Daoy (cell line): ENCODE data around the gene ETV1. TPM values are rescaled to one million over a fixed set of nuclear protein-coding genes. Genes with fewer than 3 reads are reported as not detected.
"Not testable (repeated sequence)": the region's sequence is repeated elsewhere in the genome, so short reads cannot be mapped to it uniquely, and the experiment has no call there.

Experiments
- DNase-seq: peaks from one replicate; pipeline ENCODE4 v3.0.0-alpha.2; 2015; ENCODE audit warnings: low read depth
- total RNA-seq: library from RNA; depleted of rRNA; stranded (reverse); fragments of >200 nt; shearing (Covaris generic); gene quantifications from 2 replicates; pipeline ENCODE4 v1.2.3, GENCODE V29; 2014

The ETV1 gene
- total RNA-seq, 1 experiment from 2014 or later = 4.3 TPM

DNA sequence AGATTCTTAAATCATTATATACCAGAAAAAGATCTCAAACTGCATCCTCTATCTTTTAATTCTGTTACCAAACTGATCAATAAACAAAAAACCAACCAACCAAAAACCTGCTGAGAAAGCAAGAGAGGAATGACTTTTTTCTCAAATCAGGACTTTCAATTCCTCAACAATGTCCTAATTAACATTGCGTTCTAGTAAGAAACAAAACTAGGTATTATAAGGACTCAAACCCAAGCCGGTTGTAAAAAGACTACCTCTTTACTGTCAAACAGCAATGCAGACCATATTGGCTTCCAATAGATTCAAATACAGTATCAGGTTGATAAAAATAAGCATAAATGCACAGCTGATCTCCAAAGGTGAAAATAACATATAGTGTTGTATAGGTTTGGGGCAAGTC, 57.3 kb downstream of the ETV1 start:
- DNase-seq = no peak

DNA sequence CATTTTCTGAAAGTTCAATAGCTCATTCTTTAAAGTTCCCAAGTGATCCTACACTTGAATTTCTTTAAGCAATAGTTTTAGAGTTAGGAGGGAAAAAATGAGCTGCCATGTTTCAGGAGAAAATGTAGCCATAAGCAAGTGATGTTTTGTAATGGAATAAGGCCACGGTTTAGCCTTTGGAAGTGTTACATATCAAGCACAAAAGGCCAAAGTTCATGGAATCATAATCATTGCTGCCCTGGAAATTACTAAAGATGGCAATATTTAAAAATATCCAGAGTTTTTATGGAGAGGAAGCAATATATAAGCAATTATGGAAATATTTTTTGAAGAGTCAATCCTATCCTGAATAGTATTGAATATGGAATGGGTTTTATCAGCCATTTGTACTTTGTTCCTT, 68.4 kb downstream of the ETV1 start:
- DNase-seq = no peak

DNA sequence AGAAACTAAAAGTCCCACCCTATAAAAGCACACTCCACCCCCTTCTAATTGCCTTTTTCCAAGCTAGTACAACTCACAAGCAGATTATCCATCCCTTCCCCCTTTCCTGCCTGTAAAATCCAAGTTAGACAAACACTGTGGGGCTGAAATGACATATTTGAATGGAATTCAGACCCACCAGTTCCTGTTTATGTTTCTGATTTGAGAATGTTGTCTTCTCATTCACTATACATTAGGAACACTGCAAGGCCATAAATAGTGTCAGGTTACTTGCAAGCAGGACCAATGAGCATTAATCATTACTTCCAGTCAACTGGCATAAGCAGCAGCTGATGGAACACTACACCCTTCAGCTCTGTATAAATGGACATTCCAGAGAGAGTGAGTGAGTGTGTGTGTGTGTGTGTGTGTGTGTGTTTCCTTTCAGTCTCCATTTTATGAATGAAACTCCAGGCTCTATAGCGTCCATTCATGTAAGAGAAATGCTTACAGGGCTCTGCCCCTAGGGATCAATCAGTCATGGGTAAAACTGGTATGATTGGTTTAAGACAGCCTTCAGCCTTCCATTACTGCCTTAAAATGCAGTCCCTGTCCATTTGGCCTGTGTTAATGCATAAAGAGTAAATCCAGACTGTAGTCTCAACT, 69.3 kb downstream of the ETV1 start:
- DNase-seq = peak; percentile 94

DNA sequence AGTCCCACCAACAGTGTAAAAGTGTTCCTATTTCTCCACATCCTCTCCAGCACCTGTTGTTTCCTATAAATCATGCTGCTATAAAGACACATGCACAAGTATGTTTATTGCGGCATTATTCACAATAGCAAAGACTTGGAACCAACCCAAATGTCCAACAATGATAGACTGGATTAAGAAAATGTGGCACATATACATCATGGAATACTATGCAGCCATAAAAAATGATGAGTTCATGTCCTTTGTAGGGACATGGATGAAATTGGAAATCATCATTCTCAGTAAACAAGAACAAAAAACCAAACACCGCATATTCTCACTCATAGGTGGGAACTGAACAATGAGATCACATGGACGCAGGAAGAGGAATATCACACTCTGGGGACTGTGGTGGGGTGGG, 71.1 kb downstream of the ETV1 start:
- DNase-seq = not testable (repeated sequence)

DNA sequence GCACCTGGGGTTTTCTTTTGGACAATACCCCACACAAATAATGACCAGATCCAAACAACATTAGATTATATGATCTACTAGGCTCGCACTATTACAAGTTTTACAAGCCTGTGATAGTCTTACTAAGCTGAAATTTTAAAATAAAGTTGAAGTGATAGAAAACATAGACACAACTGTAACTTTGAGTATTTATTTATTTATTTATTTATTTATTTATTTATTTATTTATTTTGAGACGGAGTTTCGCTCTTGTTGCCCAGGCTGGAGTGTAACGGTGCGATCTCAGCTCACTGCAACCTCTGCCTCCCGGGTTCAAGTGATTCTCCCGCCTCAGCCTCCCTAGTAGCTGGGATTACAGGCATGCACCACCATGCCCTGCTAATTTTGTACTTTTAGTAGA, 72.4 kb downstream of the ETV1 start:
- DNase-seq = not testable (repeated sequence)

DNA sequence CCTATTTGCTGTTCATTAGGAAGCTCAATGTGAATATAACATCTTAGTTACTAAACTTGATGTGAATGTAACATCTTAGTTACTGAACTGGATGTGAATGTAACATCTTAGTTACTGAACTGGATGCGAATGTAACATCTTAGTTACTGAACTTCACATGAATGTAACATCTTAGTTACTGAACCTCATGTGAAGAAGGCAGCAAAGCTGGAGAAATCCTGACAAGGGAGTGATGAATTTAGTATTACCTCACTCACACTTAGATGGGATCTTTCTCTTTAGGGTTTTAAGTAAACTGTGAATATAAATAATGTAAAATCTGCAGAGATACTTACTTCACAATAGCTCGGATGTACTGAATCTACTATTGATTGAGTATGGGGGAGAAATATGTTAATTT, 73.6 kb downstream of the ETV1 start:
- DNase-seq = no peak

DNA sequence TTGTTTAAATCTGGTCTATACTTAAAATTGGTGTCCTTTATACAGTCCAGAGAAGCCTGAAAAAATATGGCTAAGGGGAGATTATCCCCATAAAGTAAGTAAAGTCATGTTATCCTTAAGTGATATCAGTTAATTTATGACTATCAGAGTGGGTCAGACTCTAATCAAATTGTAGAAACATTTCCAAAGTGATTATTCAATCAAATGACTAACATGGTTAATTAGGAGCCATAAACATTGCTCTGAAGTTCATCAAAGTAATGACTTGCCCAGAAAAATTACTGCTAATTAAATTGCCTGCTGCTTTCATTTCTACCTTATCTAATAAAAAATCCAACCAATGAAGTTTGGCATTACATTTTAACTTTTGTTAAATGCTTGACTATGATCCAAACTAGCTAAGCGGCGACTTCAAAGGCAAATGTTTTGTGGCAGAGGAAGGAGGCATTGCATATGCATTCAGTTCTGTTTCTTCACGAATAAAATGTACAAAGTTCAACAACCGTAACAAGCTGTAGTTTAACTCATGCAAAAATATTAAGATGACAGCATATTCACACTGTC, 76.7 kb downstream of the ETV1 start:
- DNase-seq = no peak

DNA sequence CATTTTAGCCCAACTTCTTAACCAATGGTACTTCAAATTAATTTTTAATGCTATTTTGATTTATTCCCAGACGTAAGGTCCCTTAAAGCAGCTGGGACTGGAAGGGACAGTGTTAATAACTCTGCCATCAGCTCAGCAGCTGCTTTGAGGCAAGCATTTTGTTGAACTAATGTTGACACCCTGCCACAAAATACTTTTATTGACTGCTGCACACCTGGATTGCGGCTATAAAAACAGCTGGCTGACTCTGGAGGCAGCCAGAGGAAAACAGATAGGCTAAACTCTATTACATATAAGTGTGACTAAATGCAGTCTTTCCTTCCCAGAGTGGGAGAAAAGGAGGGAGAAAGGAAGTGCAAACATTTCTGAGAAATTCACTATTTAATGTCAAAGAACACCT, 77.6 kb downstream of the ETV1 start:
- no peak for DNase-seq

DNA sequence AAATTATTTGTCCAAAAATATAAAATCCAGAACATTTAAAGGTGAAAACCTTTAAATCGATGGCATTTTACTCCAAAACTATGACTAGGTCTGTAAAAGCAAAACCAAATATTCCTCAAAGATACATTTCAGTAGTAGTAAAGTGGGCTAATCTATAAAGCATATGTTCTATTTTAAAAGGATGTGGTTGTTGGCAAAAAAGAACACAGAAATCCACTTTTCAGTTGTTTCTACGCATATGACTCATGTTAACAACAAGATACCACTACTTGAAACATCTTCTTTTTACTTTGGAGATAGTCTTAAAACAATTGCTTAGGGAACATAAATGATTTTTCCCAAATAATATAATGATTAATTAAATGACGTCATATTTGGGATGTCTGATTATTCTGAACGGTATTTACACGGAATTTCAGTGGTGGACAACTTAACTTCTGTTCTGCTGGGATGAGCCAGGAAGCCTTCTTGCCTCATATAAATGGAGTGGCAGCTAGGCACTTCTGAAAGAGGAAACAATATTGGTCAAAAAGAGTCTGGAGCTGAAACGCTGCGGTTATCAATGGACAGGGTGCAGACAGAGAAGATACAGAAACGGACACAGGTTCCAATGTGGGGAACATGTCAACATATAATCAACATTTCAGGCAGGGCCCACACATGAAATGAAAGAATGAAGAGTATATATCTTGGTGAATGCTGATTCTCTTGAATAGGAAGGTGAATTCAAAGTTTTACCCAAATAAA, 78.5 kb downstream of the ETV1 start:
- no peak for DNase-seq

DNA sequence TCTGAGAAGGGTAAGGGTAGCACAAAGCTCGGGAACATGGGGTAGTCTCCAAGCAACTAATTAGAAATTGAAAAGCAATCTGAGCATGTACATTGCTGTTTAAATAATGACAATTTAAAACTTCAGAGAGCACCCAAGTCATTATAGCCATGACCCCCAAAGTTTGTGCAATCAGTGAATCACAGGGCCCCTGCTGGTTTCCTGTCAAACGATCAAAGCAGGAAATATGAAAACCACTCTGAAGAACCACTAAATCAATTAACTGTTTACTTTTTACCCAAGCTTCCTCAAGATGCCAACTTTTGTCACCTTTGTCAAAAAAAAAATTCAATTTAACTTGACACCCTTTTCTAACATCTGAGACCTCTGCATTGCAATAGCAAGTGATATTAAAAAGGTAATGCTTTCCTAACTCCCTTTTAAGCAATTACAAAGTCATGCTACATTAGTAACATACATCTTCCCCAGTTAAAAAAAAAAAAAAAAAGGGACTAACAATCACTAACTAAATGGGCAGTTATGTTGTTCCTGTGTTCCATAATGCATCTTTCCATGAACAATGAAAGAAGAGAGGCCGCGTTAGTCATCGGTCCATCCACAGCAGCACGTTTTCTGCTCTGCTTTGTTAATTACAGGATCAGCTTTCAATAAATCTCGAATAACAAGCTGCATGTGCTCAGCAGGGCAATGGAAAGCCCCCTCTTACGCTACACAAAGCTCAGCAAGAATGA, 80.6 kb downstream of the ETV1 start:
- peak; percentile 21 for DNase-seq

DNA sequence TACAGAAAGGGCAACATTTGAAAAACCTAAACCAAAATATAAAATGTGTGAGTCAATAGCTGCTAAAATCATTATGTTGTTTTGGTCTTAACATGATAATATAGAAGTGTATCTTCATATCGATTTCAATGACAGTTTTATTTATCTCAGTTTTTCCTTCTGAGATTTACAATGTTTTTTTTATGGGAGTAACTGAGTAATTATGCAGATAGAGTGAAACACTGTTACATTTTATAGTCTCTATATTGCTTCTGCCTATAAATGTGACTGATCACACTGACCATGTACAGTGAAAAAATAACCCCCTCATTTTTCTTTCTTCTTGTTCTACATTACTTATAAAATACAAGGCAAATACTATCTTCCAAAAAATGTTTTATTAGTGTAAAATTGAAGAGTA, 81.6 kb downstream of the ETV1 start:
- DNase-seq = no peak

DNA sequence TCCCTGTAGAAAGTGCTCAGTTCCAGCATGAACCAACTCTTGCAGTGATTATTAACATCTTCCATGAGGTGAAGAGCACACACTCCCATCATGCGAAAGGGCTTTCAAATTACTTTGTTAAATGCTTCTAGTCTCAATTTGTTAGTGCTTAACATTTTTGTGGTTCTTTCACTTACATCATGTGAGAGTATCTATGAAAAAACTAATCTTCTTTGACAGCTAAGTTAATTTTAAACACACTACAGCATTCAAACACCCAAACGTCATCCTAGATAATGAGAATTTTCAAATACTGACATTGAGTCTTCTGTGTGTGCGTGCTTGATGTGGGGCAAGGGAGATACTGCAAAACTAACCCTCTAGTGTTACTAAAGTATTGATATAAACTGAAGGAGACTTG, 84.8 kb downstream of the ETV1 start:
- no peak for DNase-seq

DNA sequence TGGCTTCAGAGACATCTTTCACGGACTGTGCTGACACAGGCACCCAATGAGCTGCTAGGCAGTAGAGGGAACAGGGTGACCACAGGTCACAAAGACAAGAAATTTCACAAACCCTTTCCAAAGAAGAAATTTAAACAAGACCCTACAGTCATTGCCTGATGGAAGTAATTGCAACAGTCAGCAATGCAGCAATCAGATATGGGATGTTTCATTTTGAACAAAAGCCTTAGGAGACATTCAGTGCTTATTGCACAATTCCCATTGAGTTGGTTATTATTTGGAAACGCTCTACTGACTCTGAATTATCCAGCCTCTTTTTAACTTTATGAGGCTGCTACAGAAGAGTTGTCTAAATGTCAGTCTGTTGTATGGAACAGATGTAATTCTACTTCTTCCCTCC, 85.5 kb downstream of the ETV1 start:
- DNase-seq = no peak

DNA sequence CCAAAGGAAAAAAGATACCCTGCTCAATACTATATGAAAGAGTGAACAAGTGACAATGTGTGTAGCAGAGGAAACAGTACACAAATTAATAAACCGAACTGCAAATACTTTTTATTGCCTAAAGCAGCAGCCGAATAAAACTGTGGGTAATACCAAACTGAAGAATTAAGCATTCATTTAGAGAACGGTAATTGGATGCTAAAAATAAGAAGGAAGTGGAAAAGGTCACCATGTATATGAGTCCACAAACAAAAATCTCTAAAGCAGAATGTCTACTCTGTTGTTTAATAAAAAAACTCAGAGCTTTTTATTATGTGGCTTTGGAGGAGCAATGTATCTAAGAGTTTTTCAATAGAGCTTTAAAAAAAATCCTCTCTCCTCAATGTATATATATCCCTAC, 87.9 kb downstream of the ETV1 start:
- DNase-seq = no peak

DNA sequence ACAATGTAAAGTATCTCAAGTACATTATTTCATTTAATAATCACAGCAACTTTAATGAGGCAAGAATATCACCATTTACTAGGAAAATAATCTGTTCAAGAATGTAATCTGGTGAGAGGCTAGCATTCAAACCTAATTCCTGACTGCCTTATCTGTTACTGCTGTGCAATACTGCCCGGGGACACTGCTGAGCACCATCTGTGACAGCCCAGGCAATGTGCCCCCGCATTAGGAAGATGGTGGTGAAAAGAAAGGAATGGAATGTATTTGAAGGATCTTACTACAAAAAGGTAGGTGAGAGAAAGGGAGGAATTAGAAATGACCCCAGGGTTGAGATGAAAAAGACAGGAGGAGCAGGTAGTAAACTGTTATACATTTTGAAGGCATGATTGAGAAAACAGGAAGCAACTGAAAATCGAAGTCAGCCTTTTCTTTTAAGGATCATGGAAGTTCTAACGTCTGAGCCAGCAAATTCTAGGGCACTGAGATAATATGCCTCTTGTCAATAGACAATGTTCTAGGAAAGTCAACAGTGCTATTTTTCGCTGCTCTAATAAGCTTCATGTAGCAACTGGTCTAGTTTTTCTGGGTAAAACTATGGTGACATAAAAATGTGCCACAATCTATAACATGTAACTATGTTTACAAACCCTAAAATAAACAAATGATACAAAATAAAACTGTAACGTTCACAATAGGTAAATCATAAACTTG, 90.4 kb downstream of the ETV1 start:
- DNase-seq = no peak

DNA sequence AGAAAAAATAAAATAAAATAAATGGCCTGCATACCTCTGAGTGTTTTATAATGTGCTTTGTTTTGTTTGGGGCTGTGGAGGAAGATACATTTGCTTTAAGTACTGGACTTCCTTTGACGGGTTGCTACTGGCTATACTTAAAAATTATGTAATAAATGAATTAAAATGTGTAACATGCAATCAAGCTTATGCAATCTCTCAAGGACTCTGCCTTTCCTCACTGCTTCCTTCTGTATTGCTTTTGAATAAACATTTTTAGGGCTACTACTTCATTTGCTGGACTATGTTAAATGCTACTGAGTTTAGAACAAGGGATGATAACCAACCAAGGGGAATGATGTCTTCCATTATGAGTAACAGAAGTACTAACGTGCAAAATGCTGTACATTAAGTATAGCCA, 91.6 kb downstream of the ETV1 start:
- no peak for DNase-seq

DNA sequence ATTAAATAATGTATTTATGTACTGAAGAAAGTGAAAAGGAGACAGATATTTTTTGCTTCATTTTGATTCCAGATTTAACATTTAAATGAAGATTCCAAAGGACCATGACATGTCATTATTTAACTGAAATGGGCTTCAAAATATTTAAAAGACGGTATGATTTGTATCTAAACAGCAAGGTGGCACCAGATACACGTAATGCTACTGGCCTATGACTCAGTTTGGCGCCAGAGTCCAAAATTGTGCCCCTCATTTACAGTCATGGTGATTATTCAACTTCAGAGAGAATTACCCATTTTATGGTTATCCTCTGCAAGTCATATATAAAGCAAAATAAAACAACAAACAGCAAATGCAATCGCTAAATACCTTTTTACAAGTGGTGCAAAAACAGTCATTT, 94.5 kb downstream of the ETV1 start:
- no peak for DNase-seq

DNA sequence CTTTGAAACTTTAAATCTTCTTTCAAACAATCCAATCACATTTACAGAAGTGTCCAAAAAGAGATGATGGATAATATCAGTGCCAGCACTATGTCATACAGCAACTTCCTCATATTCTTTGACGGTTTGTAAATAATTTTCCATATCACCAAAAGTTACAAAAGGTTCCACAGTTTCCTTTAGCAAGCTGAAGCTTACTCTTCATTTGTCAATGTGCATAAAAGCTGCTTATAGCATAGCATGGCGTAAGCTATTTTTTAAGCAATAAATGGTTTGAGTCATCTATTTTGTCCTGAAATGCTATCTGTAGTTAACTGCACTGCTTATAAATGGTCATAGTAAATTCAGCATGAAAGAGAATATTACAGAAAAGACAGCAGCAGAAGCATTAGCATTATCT, 95.1 kb downstream of the ETV1 start:
- DNase-seq = no peak

DNA sequence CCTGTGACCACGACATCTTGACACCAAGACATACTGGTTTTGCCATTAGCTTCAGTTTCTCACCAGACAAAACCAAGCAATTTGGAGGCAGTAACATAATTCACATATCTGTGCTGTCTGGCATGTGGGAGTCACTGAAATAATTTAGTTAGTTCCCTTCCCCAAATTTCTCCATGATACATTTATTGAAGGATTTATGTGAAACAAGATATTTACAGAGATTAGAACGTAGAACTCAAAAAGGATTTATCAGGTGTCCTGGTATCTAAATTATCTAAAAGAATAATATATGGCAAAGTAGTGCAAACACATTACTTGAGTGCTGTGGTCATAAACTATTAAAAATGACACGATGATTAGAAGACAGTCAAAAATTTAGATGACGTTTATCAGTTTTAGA, 98.7 kb downstream of the ETV1 start:
- DNase-seq = no peak

DNA sequence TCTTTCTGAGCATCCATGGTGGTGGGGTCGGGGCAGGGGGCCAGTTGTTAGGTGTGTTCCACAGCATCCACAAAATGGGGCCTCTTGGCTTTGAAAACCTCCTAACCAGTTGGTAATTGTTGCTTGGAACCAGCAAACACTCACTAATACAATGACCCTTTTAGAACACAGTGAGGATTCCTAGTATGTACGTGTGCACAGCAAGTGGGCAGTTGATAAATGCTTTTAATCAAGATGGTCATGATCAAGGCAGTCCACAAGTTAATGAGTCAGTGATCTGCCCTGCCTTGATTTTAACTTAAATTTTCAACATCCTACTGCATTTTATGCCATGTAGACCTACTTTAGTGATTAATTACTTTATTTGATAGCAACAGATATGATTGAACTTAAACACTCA, 103.1 kb downstream of the ETV1 start:
- DNase-seq = no peak

DNA sequence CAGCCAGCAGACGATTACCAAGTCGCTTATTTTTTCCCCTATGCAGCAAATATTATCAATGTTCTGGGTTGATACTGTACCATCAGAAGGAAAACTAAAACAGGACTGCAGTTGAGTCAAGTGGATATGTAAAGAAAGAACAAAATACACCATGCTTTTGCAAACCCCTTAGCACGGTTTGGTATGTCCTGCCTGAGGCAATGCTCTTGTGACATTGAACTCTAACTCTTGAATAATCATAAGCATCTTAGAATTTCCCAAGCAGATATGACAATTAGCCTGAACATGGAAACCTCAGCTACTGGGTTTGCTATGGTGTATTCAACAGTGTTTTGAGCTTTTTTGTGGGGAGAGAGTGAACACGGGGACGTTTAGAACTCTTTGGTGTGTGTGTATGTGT, 107.4 kb downstream of the ETV1 start:
- DNase-seq = no peak

DNA sequence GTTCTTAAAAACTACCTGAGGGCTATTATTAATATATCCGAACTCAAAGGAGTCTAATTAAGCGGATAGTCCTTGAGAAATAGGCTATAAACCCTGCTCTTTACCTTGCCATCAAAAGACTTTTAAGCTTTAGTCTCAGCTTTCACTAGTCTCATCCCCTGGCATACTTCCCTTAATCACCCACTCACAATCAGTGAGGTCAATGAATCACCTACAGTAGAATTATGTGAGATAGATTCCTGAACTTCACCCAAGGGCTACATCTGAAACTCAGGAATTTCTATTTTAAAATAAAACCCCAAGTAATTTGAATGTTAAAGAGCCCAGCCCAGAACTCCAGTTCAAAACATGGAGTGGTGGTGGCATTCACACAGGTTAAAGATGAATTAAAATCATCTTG, 108.7 kb downstream of the ETV1 start:
- DNase-seq = peak; percentile 68
